Measurements from ENCODE around the gene FGF22.

Gene FGF22

DNA sequence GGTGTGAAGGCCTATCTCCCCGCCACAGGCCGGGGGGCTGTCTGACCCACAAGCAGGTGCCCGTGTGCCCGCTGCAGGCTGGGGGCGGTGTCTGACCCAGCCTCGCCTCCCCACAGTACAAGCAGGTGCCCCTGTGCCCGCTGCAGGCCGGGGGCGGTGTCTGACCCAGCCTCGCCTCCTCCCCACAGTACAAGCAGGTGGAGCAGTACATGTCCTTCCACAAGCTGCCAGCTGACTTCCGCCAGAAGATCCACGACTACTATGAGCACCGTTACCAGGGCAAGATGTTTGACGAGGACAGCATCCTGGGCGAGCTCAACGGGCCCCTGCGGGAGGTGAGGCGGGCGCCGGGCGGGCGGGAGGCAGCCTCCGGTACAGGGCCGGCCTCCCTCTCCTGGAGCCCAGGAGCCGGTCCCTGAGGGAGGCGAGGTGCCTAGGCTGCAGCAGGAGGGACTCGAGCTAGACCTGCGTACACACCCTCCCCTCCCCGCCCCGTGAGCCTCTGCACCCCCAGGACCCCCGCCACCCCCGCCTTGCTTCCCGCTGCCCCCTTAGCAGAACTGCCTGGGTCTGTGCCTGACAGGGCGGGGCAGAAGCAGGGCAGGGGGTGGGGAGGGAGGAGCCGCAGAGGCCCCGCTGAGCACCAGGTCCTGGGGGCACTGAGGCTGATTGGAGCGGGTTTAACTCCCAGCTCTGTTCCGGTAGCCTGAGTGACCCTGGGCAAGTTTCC is 29.4 kb upstream of the FGF22 start:
- Mint-ChIP-seq H3K27ac (peak overlapping the region in 2 of 3 experiments; percentile 79 to 92), H3K27me3 (ENCODE audit: low read depth) (no peaks in the 10 kb centered on the region), H3K36me3 (ENCODE audit: low read depth) (peaks cover 20% of the 10 kb centered on the region), H3K4me3 (no peak overlapping the region), H3K4me1 (peaks cover 11% of the 10 kb centered on the region), H3K9me3 (no peaks in the 10 kb centered on the region)
- TF ChIP-seq, protein P1, sequence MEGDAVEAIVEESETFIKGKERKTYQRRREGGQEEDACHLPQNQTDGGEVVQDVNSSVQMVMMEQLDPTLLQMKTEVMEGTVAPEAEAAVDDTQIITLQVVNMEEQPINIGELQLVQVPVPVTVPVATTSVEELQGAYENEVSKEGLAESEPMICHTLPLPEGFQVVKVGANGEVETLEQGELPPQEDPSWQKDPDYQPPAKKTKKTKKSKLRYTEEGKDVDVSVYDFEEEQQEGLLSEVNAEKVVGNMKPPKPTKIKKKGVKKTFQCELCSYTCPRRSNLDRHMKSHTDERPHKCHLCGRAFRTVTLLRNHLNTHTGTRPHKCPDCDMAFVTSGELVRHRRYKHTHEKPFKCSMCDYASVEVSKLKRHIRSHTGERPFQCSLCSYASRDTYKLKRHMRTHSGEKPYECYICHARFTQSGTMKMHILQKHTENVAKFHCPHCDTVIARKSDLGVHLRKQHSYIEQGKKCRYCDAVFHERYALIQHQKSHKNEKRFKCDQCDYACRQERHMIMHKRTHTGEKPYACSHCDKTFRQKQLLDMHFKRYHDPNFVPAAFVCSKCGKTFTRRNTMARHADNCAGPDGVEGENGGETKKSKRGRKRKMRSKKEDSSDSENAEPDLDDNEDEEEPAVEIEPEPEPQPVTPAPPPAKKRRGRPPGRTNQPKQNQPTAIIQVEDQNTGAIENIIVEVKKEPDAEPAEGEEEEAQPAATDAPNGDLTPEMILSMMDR (IDR thresholded peaks at IDR 0.05; ENCODE audit: unreplicated experiment in 3 of 3): no peak

DNA sequence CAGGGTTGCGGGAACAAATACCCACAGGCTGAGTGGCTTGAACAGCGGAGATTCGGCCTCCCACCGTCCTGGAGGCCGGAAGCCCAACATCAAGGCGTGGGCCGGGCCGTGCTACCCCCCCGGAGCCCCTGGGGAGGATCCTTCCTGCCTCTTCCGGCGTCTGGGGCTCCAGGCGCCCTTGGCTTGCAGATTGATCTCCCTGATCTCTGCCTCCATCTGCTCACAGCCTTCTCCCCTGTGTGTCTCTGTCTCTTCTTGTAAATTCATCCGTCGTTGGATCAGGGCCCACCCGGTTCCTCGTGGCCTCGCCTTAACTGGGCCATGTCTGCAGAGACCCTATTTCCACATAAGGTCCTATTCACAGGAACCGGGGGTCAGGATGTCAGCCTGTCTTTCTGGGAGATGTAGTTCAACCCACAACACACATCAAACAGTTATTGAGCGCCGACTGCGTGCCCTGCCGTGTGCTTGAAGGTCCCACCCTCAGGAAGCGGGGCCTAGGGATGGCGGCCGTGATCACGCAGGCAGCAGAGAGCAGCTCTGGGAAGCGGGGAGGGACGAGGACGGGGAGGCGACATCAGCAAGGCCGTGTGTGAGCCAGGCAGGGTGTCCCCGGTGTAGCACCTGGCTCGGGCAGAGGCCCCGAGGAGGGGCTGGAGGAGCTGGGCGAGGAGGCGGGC is 28.7 kb upstream of the FGF22 start:
- Mint-ChIP-seq H3K4me3 (peak overlapping the region; percentile 22 to 33 (median 28)), H3K27me3 (ENCODE audit: low read depth) (no peaks in the 10 kb centered on the region), H3K9me3 (no peaks in the 10 kb centered on the region), H3K27ac (peak overlapping the region; percentile 79 to 92 (median 84)), H3K4me1 (peaks cover 11% of the 10 kb centered on the region), H3K36me3 (ENCODE audit: low read depth) (peaks cover 24% of the 10 kb centered on the region)
- TF ChIP-seq, protein P1 (IDR thresholded peaks at IDR 0.05; ENCODE audit: unreplicated experiment in 3 of 3): no peak

DNA sequence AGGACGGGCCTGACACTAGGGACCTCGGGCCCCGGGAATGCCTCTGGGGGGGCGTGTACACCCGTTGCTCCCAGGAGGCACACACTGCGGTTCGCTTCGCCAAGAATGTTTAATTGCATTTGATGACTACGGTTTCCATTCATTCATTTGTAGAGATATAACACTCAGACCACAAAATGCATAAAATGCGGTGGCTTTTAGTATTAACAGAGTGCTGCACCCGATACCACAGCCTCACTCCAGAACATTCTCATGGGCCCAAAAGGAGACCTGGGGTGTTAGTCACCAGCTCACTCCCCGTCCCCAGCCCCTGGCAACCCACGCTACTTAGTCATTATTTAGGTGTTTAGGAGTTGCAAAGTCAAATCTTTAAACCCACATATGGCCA is 28.2 kb upstream of the FGF22 start:
- no peaks in the 10 kb centered on the region for H3K9me3 Mint-ChIP-seq
- peaks cover 11% of the 10 kb centered on the region for H3K4me1 Mint-ChIP-seq
- H3K27ac Mint-ChIP-seq: peak overlapping the region; percentile 52 to 92 (median 79)
- TF ChIP-seq, protein P1 (IDR thresholded peaks at IDR 0.05; ENCODE audit: unreplicated experiment in 3 of 3): no peak
- no peaks in the 10 kb centered on the region for H3K27me3 Mint-ChIP-seq (ENCODE audit: low read depth)
- no peak overlapping the region for H3K4me3 Mint-ChIP-seq
- peaks cover 24% of the 10 kb centered on the region for H3K36me3 Mint-ChIP-seq (ENCODE audit: low read depth)

DNA sequence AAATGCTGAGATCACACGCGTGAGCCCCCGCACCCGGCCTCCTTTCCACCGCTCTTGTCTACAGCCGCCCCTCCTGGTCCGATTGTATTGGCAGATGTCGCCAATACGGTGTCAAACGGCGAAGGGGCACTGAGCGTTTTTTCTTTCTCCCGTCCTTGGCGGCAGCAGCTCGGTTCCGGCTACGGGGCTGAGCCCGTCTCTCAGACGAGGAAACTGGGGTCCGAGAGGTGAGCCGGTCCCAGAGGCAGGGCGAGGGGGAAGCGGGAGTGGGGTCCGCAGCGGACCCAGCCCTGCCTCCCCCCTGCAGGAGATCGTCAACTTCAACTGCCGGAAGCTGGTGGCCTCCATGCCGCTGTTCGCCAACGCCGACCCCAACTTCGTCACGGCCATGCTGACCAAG is 26.7 kb upstream of the FGF22 start:
- TF ChIP-seq, protein P1 (IDR thresholded peaks at IDR 0.05; ENCODE audit: unreplicated experiment in 3 of 3): no peak
- no peak overlapping the region for H3K27ac Mint-ChIP-seq
- H3K4me1 Mint-ChIP-seq: peaks cover 11% of the 10 kb centered on the region
- peaks cover 24% of the 10 kb centered on the region for H3K36me3 Mint-ChIP-seq (ENCODE audit: low read depth)
- no peaks in the 10 kb centered on the region for H3K9me3 Mint-ChIP-seq
- no peak overlapping the region for H3K4me3 Mint-ChIP-seq
- H3K27me3 Mint-ChIP-seq (ENCODE audit: low read depth): no peaks in the 10 kb centered on the region

DNA sequence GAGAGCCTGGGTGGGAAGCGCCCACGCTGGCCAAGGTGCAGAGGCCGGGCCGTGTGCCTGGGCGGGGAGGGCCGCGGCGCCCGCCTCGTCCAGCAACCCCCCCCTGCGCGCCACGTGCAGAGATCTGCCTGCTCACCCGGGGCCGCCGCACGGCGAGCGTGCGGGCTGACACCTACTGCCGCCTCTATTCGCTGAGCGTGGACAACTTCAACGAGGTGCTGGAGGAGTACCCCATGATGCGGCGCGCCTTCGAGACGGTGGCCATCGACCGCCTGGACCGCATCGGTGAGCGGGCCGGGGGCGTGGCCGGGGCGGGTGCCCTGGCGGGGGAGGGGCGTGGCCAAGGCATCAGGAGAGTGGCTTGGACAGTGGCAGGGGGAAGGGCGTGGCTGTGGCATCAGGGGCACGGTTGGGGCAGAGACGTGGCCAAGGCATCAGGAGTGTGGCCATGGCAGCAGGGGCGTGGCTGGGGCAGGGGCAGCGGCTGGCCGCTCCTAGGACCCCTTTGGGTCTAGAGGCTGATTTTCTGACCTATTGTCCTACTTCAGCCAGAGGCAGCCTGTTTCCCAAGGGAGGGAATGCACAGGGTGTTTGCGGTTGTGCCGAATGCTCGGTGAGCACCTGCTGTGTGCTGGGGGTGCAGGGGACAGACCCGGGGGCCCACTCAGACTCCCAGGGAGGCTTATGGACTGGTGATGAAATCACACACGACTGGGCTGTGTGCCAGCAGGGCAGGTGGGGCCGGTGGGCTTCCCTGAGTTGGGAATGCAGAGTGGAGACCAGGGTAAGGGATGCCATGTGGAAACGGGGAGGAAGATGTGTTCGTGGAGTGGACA is 25.7 kb upstream of the FGF22 start:
- TF ChIP-seq, protein P1 (IDR thresholded peaks at IDR 0.05; ENCODE audit: unreplicated experiment in 3 of 3): no peak
- H3K27ac Mint-ChIP-seq: no peak overlapping the region
- H3K9me3 Mint-ChIP-seq: no peaks in the 10 kb centered on the region
- no peaks in the 10 kb centered on the region for H3K27me3 Mint-ChIP-seq (ENCODE audit: low read depth)
- H3K4me1 Mint-ChIP-seq: peaks cover 11% of the 10 kb centered on the region
- H3K36me3 Mint-ChIP-seq (ENCODE audit: low read depth): peaks cover 29% of the 10 kb centered on the region
- H3K4me3 Mint-ChIP-seq: no peak overlapping the region
